HG03159 (cell line): ENCODE data around the gene STXBP5.

Experiments used
- ATAC-seq: cut with Tn5 transposase; IDR thresholded peaks from one replicate; pipeline ENCODE4 v1.9.1; 2021; ENCODE audit warnings: mild to moderate bottlenecking, moderate library complexity; ENCODE audit not compliant: unreplicated experiment

The STXBP5 gene

GRCh38 chr6:147209762-147210449 is 5.7 kb downstream of the STXBP5 start:
- ATAC-seq: no peak

GRCh38 chr6:147211349-147211748 is 7.1 kb downstream of the STXBP5 start:
- no peak for ATAC-seq

GRCh38 chr6:147211831-147212230 is 7.6 kb downstream of the STXBP5 start:
- no peak for ATAC-seq

- ATAC-seq: no peak
Observed at GRCh38 chr6:147212622-147213021, 8.4 kb downstream of the STXBP5 start.

GRCh38 chr6:147213772-147214171 is 9.6 kb downstream of the STXBP5 start:
- ATAC-seq: no peak

GRCh38 chr6:147214248-147215227 is 10.3 kb downstream of the STXBP5 start:
- ATAC-seq: no peak

- ATAC-seq: no peak
Observed at GRCh38 chr6:147216915-147217314, 12.7 kb downstream of the STXBP5 start.

- ATAC-seq: no peak
Observed at GRCh38 chr6:147217840-147218404, 13.7 kb downstream of the STXBP5 start.

- no peak for ATAC-seq
Observed at GRCh38 chr6:147218797-147219196, 14.6 kb downstream of the STXBP5 start.

GRCh38 chr6:147219463-147219862 is 15.2 kb downstream of the STXBP5 start:
- ATAC-seq: no peak

- no peak for ATAC-seq
Observed at GRCh38 chr6:147220345-147220744, 16.1 kb downstream of the STXBP5 start.

- ATAC-seq: no peak
Observed at GRCh38 chr6:147221739-147222138, 17.5 kb downstream of the STXBP5 start.

GRCh38 chr6:147222160-147222838 is 18.1 kb downstream of the STXBP5 start:
- ATAC-seq: peak; percentile 54

- no peak for ATAC-seq
Observed at GRCh38 chr6:147223736-147224135, 19.5 kb downstream of the STXBP5 start.

GRCh38 chr6:147226163-147226724 is 22.0 kb downstream of the STXBP5 start:
- no peak for ATAC-seq

- ATAC-seq: no peak
Observed at GRCh38 chr6:147226877-147227276, 22.7 kb downstream of the STXBP5 start.

GRCh38 chr6:147227770-147228320 is 23.6 kb downstream of the STXBP5 start:
- no peak for ATAC-seq

GRCh38 chr6:147231589-147231988 is 27.4 kb downstream of the STXBP5 start:
- no peak for ATAC-seq

- ATAC-seq: no peak
Observed at GRCh38 chr6:147234685-147235084, 30.5 kb downstream of the STXBP5 start.

GRCh38 chr6:147238164-147238563 is 33.9 kb downstream of the STXBP5 start:
- no peak for ATAC-seq
